MM.1S (cell line): ENCODE results near the gene SUPT3H.
A peak's percentile ranks its signal among the peaks of the same experiment; 100 is the strongest.

ENCODE experiments used
- DNase-seq: peaks from one replicate; pipeline ENCODE4 v3.0.0-alpha.2; 2015
- H2AFZ ChIP-seq: fragments of 300-600 bp; sonication (generic); 2 replicates; pipeline ENCODE4 v1.6.0; 2016; ENCODE audit warnings: antibody characterized with exemption, low read length
- H3F3A ChIP-seq: fragments of 300-600 bp; sonication (generic); 2 replicates; pipeline ENCODE4 v1.6.1; 2016; ENCODE audit warnings: mild to moderate bottlenecking, antibody characterized with exemption, low read length, moderate library complexity, mixed read lengths; ENCODE audit not compliant: insufficient read depth
- H3K27ac ChIP-seq: fragments of 300-600 bp; sonication (generic); 2 replicates; pipeline ENCODE4 v1.5.1; 2016; ENCODE audit warnings: mild to moderate bottlenecking, low read length
- H3K27me3 ChIP-seq: fragments of 300-600 bp; sonication (generic); replicated peaks from 2 replicates; pipeline ENCODE4 v1.6.0; 2016; ENCODE audit warnings: low read length; ENCODE audit not compliant: insufficient read depth
- H3K36me3 ChIP-seq: fragments of 300-600 bp; sonication (generic); replicated peaks from 2 replicates; pipeline ENCODE4 v1.6.1; 2016; ENCODE audit warnings: mild to moderate bottlenecking, low read length, mixed read lengths; ENCODE audit not compliant: insufficient read depth
- H3K4me1 ChIP-seq: fragments of 300-600 bp; sonication (generic); 2 replicates; pipeline ENCODE4 v1.6.1; 2016; ENCODE audit warnings: low read length, mixed read lengths
- H3K4me2 ChIP-seq: fragments of 300-600 bp; sonication (generic); 2 replicates; pipeline ENCODE4 v1.6.0; 2016; ENCODE audit warnings: low read depth, low read length
- H3K4me3 ChIP-seq: fragments of 300-600 bp; sonication (generic); 2 replicates; pipeline ENCODE4 v1.5.1; 2016; ENCODE audit warnings: low read length, mixed read lengths
- H3K79me2 ChIP-seq: fragments of 300-600 bp; sonication (generic); 2 replicates; pipeline ENCODE4 v1.6.1; 2016; ENCODE audit warnings: mixed run types, low read length, mixed read lengths
- H3K9ac ChIP-seq: fragments of 300-600 bp; sonication (generic); 2 replicates; pipeline ENCODE4 v1.6.1; 2016; ENCODE audit warnings: low read length, mixed read lengths
- H3K9me2 ChIP-seq: fragments of 300-600 bp; sonication (generic); replicated peaks from 2 replicates; pipeline ENCODE4 v1.6.1; 2016; ENCODE audit warnings: mild to moderate bottlenecking, low read length, mixed read lengths; ENCODE audit not compliant: insufficient read depth
- H3K9me3 ChIP-seq: fragments of 300-600 bp; sonication (generic); replicated peaks from 2 replicates; pipeline ENCODE4 v1.6.1; 2016; ENCODE audit warnings: mild to moderate bottlenecking, low read length, mixed read lengths; ENCODE audit not compliant: insufficient read depth
- H4K20me1 ChIP-seq: fragments of 300-600 bp; sonication (generic); 2 replicates; pipeline ENCODE4 v1.6.1; 2016; ENCODE audit warnings: mild to moderate bottlenecking, low read length, moderate library complexity, mixed read lengths; ENCODE audit not compliant: insufficient read depth
- CTCF ChIP-seq: fragments of 300-600 bp; sonication (generic); IDR thresholded peaks from 2 replicates; pipeline ENCODE4 v1.5.1; 2016; ENCODE audit warnings: antibody characterized with exemption, low read length, mixed read lengths
- EZH2 ChIP-seq: fragments of 300-600 bp; sonication (generic); optimal IDR thresholded peaks from 2 replicates; pipeline ENCODE3; 2017; ENCODE audit warnings: low read depth, mild to moderate bottlenecking, antibody characterized with exemption, low read length, mixed read lengths
- EZH2phosphoT487 ChIP-seq: fragments of 300-600 bp; sonication (generic); IDR thresholded peaks from 2 replicates; pipeline ENCODE4 v1.6.1; 2018; ENCODE audit warnings: antibody characterized with exemption, low read length

The SUPT3H gene

GRCh38 chr6:44980841-44981240 is 396.9 kb downstream of the SUPT3H start:
- no peaks in the 10 kb centered on the region for H3K36me3 ChIP-seq
- H3K27me3 ChIP-seq, result no peaks in the 10 kb centered on the region
- no peaks in the 10 kb centered on the region for H4K20me1 ChIP-seq
- no peaks in the 10 kb centered on the region for H3K9me3 ChIP-seq
- no peak overlapping the region for H3K27ac ChIP-seq
- TF ChIP-seq CTCF (no peak), EZH2 (no peak), EZH2phosphoT487 (no peak)
- no peak for DNase-seq
- H3F3A ChIP-seq, result peaks cover 17% of the 10 kb centered on the region
- H3K4me3 ChIP-seq, result no peak overlapping the region
- H3K4me1 ChIP-seq, result peaks cover 27% of the 10 kb centered on the region
- H3K9me2 ChIP-seq, result no peaks in the 10 kb centered on the region
- no peak overlapping the region for H3K9ac ChIP-seq
- no peak overlapping the region for H2AFZ ChIP-seq
- no peaks in the 10 kb centered on the region for H3K79me2 ChIP-seq
- no peak overlapping the region for H3K4me2 ChIP-seq

- Histone ChIP-seq H2AFZ (peak overlapping the region; percentile 33; the same call in 1 of the 2 replicates), H3K27me3 (no peaks in the 10 kb centered on the region), H3K9me3 (no peaks in the 10 kb centered on the region), H3K9ac (peak overlapping the region; percentile 41; the same call in 1 of the 2 replicates), H4K20me1 (no peaks in the 10 kb centered on the region), H3K4me2 (peak overlapping the region; percentile 62), H3K4me1 (peaks cover 31% of the 10 kb centered on the region), H3K4me3 (no peak overlapping the region), H3K79me2 (no peaks in the 10 kb centered on the region), H3K27ac (peak overlapping the region; percentile 93), H3K36me3 (no peaks in the 10 kb centered on the region), H3F3A (peaks cover 17% of the 10 kb centered on the region), H3K9me2 (no peaks in the 10 kb centered on the region)
- DNase-seq, result peak; percentile 87
- TF ChIP-seq CTCF (no peak), EZH2phosphoT487 (no peak), EZH2 (no peak)
Measured at GRCh38 chr6:44976677-44977641, 400.8 kb downstream of the SUPT3H start.

GRCh38 chr6:44974511-44974910 is 403.2 kb downstream of the SUPT3H start:
- H3K4me1 ChIP-seq, result peaks cover 31% of the 10 kb centered on the region

More at GRCh38 chr6:44974511-44974910, 403.2 kb downstream of the SUPT3H start:
- no peak for TF ChIP-seq CTCF
- TF ChIP-seq EZH2, result no peak
- TF ChIP-seq EZH2phosphoT487, result no peak
- no peak overlapping the region for H3K9ac ChIP-seq
- H3K4me3 ChIP-seq, result no peak overlapping the region
- H4K20me1 ChIP-seq, result no peaks in the 10 kb centered on the region
- no peaks in the 10 kb centered on the region for H3K9me3 ChIP-seq
- H2AFZ ChIP-seq, result no peak overlapping the region
- no peaks in the 10 kb centered on the region for H3K36me3 ChIP-seq
- H3K27me3 ChIP-seq, result no peaks in the 10 kb centered on the region
- no peak overlapping the region for H3K27ac ChIP-seq
- H3F3A ChIP-seq, result peaks cover 17% of the 10 kb centered on the region
- H3K79me2 ChIP-seq, result no peaks in the 10 kb centered on the region
- H3K9me2 ChIP-seq, result no peaks in the 10 kb centered on the region
- DNase-seq, result no peak
- no peak overlapping the region for H3K4me2 ChIP-seq
